NCI-H82 (cell line): ENCODE data around the gene GBP5.
"Not testable (repeated sequence)": the region's sequence is repeated elsewhere in the genome, so short reads cannot be mapped to it uniquely, and the experiment has no call there.

Experiments
- DNase-seq: peaks from one replicate; lab custom pipeline; 2025; lab: John Stamatoyannopoulos, UW

The GBP5 gene, protein sequence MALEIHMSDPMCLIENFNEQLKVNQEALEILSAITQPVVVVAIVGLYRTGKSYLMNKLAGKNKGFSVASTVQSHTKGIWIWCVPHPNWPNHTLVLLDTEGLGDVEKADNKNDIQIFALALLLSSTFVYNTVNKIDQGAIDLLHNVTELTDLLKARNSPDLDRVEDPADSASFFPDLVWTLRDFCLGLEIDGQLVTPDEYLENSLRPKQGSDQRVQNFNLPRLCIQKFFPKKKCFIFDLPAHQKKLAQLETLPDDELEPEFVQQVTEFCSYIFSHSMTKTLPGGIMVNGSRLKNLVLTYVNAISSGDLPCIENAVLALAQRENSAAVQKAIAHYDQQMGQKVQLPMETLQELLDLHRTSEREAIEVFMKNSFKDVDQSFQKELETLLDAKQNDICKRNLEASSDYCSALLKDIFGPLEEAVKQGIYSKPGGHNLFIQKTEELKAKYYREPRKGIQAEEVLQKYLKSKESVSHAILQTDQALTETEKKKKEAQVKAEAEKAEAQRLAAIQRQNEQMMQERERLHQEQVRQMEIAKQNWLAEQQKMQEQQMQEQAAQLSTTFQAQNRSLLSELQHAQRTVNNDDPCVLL

DNA sequence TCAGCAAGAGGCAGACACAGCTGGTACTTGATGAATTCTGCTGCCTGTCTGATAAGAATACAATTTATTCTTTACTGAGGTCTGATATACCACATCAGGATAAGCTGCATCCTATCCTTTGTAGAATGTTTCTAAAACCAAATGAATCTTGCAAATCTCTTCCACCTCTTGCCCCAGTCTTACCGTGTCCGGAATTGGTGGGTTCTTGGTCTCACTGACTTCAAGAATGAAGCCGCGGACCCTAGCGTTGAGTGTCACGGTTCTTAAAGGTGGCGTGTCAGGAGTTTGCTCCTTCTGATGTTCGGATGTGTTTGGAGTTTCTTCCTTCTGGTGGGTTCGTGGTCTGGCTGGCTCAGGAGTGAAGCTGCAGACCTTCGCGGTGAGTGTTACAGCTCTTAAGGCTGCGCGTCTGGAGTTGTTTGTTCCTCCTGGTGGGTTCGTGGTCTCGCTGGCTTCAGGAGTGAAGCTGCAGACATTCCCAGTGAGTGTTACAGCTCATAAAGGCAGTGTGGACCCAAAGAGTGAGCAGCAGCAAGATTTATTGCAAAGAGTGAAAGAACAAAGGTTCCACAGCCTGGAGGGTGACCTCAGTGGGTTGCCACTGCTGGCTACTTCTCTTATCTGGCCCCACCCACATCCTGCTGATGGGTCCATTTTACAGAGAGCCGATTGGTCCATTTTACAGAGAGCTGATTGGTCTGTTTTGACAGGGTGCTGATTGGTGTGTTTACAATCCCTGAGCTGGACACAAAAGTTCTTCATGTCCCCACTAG lies at the start of gene GBP5:
GBP5 (minus strand) TSS at position 592 of the 773 bp plus-strand sequence. CDS start 3,305 bp downstream, outside the sequence.
- not testable (repeated sequence) for DNase-seq

DNA sequence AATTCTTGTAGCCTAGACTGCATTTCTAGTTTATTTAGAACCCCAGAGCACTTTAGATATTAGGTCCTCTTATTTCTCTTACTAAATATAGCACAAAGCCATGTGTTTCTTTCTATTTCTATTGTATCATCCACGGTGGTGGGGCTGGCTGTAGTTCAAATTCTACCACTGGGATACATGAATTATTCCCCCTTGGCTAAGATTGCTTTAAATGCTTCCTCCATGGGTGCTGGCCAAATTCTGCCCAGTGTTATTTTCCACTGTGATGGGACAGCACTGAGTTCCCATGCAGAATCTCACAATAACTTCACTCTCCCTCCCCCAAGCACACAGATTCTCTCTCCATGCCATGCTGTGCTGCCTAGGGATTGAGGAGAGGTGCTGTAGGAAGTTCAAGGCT lies 49.7 kb upstream of the GBP5 start:
- DNase-seq: no peak

DNA sequence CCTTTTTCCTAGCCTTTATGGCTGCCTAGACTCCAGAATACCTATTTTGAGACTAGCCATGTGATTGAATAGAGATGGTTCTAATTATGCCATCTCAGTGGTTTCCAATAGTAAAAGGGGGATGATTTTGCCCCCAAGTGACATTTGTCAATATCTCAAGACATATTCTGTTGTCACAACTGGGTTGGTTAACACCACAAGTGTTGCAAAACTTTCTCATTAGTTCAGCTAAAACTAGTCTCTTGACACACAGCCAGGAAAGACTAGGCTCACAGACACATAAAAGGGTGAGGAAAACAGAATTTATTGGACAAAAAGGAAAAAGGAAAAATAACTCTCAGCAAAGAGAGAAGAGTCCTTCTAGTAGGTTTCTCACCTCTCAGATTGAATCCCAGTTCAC lies 39.9 kb upstream of the GBP5 start:
- DNase-seq: no peak

DNA sequence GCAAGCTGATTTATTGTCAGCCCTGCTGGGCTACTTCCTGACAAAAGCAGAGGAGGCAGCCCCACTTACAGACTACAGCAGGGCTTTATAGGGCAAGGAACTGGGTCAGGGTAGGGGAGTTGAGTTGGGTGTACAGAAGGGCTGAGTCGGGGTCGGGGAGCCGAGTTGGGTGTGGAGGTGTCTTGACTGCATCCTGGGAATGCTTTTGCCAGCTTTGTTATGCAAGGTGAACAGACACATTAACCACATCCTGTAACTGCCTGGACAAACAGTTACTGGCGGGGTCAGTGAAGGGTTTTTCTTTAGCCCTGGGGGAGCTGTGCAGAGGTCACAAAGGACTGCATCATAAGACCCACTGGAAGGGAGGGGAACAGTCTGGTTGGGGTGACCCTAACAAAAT lies 39.1 kb upstream of the GBP5 start:
- DNase-seq: no peak

DNA sequence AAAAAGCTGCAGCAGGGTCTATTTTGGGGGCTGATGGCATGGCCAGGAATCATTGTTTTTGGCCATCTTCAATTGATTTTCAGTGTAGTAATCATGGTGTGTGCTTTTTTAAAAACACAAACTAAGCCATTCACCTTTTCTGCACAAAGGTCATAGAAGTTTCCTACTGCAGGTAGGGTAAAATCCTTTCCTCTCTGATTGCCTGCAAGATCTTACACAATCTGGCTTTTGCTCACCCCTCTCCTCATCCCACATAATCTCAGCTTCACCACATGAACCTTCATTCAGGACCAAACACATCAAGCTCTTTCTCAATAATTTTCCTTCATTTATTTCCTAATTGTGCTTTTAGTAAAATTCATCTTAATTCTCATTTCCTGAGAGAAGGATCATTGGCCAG lies 38.3 kb upstream of the GBP5 start:
- DNase-seq: no peak

DNA sequence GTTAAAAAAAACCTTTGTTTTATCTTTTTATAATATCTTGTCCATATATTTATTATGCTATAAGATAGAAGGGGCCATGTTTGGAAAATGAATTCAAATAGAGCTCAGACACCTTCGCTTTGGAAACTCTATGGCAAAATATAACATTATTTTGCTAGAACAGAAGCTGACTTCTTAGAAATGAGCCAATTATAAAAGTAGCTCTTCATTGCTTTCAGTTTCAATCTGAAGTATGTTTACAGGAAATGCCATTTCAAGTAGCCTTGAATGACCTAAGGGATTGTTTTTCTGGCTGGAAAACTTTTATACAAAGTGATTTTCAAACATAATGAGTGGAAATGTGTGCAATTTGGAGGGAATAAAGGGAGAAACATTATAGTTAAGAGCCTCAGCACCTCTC lies 37.8 kb upstream of the GBP5 start:
- DNase-seq: no peak

DNA sequence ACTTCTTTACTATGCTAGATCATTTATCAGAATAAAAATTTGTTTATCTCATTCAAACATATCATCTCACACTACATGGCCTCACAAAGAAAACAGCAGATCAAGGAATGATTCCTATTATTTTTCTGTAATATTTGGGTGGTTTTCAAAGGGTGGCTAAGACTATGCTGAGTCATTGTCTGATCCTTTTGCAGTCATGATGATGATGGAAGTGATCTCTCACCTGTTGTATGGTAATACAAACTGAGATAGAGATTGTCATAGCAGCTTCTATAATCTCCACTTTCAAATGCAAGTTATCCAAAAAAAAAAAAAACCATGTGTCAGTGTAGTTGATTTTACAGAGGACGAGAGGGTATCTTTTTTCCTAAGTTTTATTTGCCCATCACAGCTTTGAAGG lies 37.2 kb upstream of the GBP5 start:
- no peak for DNase-seq

DNA sequence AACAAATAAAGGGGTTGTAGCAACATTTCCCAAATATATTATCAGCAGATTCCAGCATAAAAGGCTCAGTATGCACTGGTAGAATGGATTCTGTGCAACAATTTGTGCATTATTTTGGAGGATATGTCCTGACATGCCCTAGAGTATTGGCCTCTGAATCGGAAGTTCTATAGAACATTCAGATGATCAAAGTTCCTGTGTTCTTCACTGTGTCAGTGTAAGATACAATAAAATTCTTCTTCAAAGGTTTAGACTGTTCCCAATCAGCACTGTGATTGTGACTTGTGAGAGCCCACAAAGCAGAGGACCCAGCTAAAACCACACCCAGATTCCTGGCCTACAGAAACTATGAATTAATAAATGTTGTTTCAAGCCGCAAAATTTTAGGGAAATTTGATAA lies 33.6 kb upstream of the GBP5 start:
- DNase-seq: no peak

DNA sequence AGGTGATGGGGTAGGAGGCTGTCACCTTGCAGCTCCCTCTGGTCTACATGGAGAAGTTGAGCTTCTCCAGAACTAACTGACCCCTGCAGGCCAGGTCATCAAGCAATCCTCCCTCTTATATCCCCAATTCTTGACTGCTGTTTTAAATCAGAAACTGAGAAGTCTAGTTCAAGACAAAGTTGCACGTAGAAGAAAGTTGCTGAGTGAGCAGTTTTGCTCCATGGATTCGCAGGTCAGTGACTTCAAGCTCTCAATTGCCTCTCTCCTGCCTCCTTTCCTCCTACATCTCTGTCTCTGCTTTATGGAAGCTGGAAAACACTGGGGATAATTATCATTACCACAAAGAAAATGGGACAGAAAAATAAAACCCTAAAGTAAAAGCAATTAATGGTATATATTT lies 32.8 kb upstream of the GBP5 start:
- no peak for DNase-seq

DNA sequence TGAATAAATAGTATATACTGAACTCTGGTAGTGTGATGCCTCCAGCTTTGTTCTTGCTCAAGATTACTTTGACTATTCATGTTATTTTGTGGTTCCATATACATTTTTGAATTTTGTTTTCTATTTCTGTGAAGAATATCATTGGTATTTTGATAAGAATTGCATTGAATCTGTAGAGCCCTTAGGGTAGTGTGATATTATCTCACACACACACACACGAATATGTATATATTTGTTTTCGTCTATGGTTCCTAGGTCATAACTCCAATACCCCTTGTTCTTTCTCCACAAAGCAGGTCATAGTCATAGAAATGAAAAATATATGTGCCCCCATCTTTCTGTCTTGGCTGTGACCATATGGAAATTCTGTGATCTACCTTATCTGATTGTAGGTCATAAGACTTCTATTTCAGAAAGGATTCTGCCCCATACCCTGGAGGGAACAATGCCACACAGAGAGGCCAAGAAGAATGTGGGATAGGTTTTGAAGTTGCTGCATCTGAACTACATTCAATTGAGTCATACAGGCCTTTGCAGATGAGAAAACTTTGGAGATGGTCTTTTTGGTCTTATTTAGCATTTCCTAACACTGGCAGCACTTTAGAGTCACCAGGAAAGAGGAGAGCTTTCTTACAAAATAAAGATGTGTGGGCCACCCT lies 32.0 kb upstream of the GBP5 start:
- no peak for DNase-seq

DNA sequence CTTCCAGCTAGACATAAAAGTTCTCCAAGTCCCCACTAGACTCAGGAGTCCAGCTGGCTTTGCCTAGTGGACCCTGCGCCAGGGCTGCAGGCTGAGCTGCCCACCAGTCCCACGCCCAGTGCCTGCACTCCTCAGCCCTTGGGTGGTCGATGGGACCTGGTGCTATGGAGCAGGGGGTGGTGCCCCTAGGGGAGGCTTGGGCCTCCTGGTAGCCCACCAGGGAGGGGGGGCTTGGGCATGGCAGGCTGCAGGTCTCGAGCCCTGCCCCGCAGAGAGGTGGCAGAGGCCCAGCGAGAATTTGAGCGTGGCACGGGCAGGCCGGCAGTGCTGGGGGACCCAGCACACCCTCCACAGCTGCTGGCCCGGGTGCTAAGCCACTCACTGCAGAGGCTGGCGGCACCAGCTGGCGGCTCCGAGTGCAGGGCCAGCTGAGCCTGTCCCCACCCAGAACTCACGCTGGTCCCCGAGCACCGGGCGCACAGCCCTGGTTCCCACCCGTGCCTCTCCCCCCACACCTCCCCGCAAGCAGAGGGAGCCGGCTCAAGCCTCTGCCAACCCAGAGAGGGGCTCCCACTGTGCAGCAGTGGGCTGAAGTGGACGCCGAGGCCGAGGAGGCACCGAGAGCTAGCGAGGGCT lies 30.2 kb upstream of the GBP5 start:
- DNase-seq: no peak

DNA sequence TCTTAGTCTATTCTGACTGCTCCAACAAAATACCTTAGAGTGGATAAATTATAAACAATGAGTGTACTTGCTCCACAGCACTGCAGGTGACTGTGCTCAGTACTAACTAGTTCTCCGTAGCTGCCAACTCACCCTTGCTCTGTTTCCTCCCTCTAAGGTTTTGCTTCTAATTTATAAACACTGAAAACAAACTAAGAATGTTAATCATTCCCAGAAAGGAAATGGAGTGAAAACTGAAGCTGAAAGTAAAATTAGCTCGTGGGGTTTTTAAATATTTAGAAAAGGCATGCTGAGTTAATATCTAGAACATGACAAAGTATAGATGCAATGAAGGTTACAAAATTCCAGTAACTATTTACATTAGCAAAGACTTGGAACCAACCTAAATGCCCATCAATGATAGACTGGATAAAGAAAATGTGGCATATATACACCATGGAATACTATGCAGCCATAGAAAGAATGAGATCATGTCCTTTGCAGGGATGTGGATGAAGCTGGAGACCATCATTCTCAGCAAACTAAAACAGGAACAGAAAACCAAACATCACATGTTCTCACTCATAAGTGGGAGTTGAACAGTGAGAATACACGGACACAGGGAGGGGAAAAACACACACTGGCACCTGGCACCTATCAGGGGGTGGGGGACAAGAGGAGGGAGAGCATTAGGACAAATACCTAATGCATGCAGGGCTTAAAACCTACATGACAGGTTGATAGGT lies 27.2 kb upstream of the GBP5 start:
- DNase-seq: not testable (repeated sequence)

DNA sequence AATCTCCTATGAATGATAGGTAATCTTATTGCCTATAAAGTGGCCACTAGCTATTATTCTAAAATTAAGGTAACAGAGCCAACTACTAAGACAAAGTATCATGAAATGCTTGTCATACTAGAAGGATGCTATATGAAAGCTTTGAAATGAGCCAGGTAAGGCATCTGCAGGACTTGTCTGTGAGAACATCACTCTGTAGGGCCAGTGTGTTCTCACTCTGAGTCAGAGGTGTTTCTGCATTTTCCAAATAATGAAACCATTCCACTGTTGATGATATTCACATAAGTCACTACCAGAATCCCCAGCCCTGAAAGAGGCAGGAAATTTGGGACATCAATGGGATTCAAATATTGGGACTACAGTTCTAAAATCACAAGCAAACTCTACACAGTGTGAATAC lies 25.8 kb upstream of the GBP5 start:
- no peak for DNase-seq

DNA sequence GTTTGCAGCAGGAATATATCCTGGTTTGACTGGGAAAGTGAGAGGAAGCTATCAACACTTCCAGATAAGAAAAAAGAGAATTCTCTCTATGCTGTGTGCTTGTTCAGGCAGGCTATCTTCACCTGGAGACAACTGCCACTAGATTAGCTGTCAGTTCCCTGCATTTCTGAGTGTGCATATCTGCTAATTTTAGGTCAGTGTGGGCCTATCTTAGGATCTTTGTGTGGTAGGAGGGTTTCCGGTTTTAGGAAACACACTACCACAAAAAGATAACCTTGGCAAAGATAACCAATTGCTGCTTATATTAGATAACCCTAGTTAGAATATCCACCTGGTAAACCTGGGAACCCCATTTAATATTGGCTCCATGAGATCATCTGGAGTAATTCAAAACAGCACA lies 22.5 kb upstream of the GBP5 start:
- no peak for DNase-seq

DNA sequence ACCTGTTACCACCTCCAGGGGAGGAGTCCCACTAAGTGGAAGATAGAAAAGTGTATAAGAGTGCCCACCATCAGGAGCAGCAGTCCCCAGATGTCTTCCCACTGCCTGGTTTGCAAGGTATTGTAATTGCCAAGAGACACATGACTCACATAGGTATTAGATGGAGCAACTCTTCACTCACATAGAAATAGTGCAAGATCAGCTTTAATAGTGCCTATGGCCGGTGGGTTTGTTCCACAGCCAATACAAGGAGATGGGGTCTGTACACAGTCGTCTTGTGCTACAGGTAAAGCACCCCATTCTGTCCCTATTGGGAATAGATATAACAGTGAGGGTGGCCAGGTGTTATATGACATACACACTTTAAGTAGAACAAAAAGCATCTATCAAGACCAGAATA lies 18.6 kb upstream of the GBP5 start:
- no peak for DNase-seq

DNA sequence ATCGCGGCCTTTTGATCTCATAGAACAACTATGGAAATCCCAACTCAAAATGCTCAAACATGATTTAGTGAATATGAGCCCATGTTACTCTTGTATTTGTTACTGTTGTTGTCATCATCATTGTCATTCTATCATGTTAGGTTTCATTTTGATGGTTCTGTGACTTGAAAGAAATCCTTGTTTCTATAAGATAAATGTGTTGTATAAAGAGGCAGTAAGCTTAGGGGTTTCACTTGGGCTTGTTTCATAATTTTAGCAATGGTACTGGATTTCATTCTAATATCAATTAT lies 15.3 kb upstream of the GBP5 start:
- DNase-seq: no peak

DNA sequence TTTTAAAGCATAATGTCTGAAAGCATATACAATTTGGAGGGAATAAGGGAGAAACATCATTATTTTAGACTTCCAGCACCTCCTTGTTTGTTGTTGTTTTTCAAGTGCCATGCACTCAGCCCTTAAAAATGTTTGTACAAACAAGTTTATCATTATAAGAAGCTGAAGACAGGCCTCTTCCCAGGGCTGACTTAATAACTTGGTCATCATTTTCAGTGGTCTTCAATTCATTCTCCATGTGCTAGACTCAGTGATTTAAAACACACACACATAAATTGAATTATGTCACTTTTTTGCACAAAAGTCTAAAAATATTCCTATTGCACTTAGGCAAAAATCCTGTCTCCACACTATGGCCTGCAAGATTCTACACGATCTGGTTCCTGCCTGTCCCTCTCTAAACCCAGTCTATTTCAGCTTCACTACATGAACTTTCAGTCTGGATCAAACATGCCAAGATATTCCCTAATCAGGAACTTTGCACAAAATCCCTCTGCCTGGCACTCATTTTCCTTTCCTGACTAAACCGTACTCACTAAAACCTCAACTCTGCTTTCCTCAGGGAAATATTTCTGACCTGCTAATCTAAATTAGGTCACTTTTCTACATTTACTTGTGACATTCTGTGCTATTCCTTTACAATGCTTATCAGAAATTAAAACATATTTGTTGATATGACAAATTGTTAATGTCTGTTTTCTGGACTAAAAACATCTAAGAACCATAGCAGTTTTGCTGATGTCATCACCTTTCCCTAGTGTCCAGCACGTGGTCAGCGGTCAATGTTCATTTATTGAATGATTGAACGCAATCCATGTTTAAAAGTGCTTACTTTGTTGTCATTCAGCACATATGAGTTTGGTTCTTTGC lies 14.8 kb upstream of the GBP5 start:
- DNase-seq: no peak

DNA sequence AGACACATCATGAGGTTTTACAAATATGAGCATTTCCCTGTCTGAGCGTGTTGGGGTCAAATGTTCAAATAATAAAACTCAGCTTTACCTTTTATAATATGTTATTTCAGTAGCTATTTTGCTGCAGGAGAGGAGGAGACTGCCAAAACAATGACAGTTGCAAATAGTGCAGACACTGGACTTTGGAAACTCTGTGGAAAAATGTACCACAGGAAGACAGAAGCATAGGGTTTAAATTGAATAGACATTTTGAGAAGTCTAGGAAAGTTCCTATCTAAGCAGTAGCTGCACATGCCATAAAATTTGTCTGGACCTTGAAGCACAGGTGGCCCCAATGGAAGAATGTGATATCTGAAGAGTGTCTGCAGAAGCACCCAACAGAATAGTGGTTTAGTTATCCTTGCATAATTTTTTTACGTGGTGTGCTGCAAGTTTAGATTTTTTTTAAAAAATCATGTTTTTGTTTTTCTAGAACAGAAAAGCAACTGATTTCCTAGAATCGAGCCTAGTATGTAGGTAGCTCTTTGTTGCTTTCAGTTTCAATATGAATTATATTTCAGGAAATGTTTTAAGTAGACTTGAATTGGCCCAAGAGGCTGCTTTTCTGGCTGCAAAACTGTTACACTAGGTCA lies 14.0 kb upstream of the GBP5 start:
- no peak for DNase-seq

DNA sequence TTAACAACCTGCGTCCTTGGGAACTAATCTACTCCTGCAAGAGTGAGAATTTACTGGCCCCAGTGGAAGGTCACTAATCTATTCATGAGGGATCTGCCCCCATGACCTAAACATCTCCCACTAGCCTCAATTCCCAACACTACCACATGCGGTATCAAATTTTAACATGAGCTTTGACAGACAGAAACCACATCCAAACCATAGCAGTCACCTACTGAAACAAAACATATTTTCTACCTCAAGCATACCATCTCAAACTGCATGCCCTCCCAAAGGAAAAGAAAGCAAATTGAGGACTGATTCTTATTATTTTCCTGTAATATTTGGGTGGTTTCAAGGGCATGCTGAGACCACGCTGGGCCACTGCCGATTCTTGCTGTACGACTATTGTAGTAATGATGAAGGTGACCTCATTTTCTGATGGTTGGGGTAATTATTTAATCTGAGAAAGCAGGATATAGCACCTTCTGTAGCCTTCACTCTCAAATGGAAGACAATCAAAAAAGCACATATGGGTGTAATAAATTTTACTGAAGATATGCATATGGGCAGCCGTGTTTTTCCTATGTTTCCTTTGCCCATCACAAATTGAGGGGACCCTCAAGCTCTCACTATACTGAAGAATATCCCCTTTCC lies 13.2 kb upstream of the GBP5 start:
- no peak for DNase-seq
